Measurements from ENCODE around the gene LUC7L2. TPM values are rescaled to one million over a fixed set of nuclear protein-coding genes. Genes with fewer than 3 reads are reported as not detected.

Gene LUC7L2
- total and polyA plus RNA-seq, 2 of the 8 experiments (the other 6 are each of a cell fraction or from before 2014, with no cell fraction given) = 22.9 to 67.8 TPM

- H3K4me1 ChIP-seq (replicated peaks in 1 of 4; ENCODE audit: control insufficient read depth in 3 of 4, insufficient read depth in 4 of 4, low read length in 3 of 4) = peaks cover 0 to 11% (median 2%) of the 10 kb centered on the region in 4 experiments; a peak in 2 of 7 replicates
- no peaks in the 10 kb centered on the region; the same call in 1 of the 2 replicates for H3K79me1 ChIP-seq (ENCODE audit: low read depth, low read length)
- no peak overlapping the region for H3K9ac ChIP-seq (replicated peaks in 1 of 4; ENCODE audit: extremely low read depth in 1 of 4, low read depth in 3 of 4, low read length in 3 of 4)
- no peaks in the 10 kb centered on the region for H3K9me3 ChIP-seq (ENCODE audit: insufficient read depth in 2 of 2, low read depth in 1 of 2, low read length in 1 of 2)
- H2BK5ac ChIP-seq (ENCODE audit: low read depth, low read length) = no peak overlapping the region
- no peak overlapping the region for H2AK5ac ChIP-seq (ENCODE audit: low read depth, low read length)
- H3K14ac ChIP-seq (ENCODE audit: insufficient read length) = no peak overlapping the region
- no peak overlapping the region for H3K4me2 ChIP-seq (ENCODE audit: insufficient read depth in 1 of 2, low read depth in 2 of 2, low read length in 2 of 2)
- H3K27me3 ChIP-seq (replicated peaks in 1 of 4; ENCODE audit: control insufficient read depth in 3 of 4, extremely low read depth in 1 of 4, insufficient read depth in 3 of 4, low read length in 3 of 4) = no peaks in the 10 kb centered on the region
- DNase-seq (ENCODE audit: low read depth in 1 of 2, low spot score in 2 of 2) = no peak
- no peak overlapping the region for H2BK20ac ChIP-seq (ENCODE audit: low read length)
- H3K56ac ChIP-seq (replicated peaks; ENCODE audit: insufficient read length, low read depth, low read length) = no peak overlapping the region
- H3K4ac ChIP-seq (replicated peaks; ENCODE audit: insufficient read length, low read depth, low read length) = no peak overlapping the region
- 86% methylated on average over 15 of the region's 15 CpGs; no CpG with 5 or more reads in 1 of the 2 experiments for WGBS, 2 experiments (ENCODE audit: extremely low coverage in 1 of 2, insufficient coverage in 1 of 2, insufficient read length in 1 of 2, insufficient replicate concordance in 2 of 2, low coverage in 1 of 2, low lambda C conversion rate in 2 of 2, missing lambda C conversion rate in 1 of 2)
- no peak overlapping the region for H2BK120ac ChIP-seq (replicated peaks; ENCODE audit: low read depth, low read length)
- H3K27ac ChIP-seq (ENCODE audit: low read depth, low read length) = no peak overlapping the region
- H3K4me3 ChIP-seq (ENCODE audit: extremely low read depth in 1 of 4, insufficient read depth in 2 of 4, low read depth in 3 of 4, low read length in 4 of 4) = no peak overlapping the region
- H4K91ac ChIP-seq (replicated peaks; ENCODE audit: insufficient read length, low read length) = no peak overlapping the region
- no peaks in the 10 kb centered on the region for H3K79me2 ChIP-seq (ENCODE audit: control insufficient read depth in 1 of 2, insufficient read depth in 2 of 2, low read length in 2 of 2)
- H2BK15ac ChIP-seq (ENCODE audit: low read length) = no peak overlapping the region
- no peak overlapping the region; the same call in 1 of the 2 replicates for H4K8ac ChIP-seq (ENCODE audit: extremely low read depth, insufficient read depth, low read length)
- no peak overlapping the region for H2BK12ac ChIP-seq (ENCODE audit: low read depth, low read length)
- H4K20me1 ChIP-seq (replicated peaks in 1 of 2; ENCODE audit: control insufficient read depth in 1 of 2, insufficient read depth in 2 of 2, low read length in 2 of 2) = peaks cover 0 to 5% of the 10 kb centered on the region in 2 experiments
- FAIRE-seq = no peak
- H4K5ac ChIP-seq (ENCODE audit: insufficient read length, low read depth, low read length) = no peak overlapping the region
- POLR2A ChIA-PET (ENCODE audit: partially characterized antibody) = interaction anchor here (1.5 kb wide), 1 partner anchor 16 kb away, joined by 5 read pairs; no protein-coding TSS in a partner anchor
- H3K23me2 ChIP-seq (ENCODE audit: low read depth, low read length) = no peaks in the 10 kb centered on the region
- H3K36me3 ChIP-seq (ENCODE audit: control insufficient read depth in 2 of 4, insufficient read depth in 4 of 4, low read length in 3 of 4) = no peaks in the 10 kb centered on the region
- CTCF ChIA-PET (ENCODE audit: partially characterized antibody) = interaction anchor here (1.2 to 2.5 kb wide), 3 partner anchors 10 to 549 kb away, joined by 3 to 11 read pairs (median 3); partner anchors contain the start of gene KLRG2
- no peak overlapping the region for H3K18ac ChIP-seq (ENCODE audit: extremely low read depth, low read length)
- no peak overlapping the region for H2AFZ ChIP-seq (ENCODE audit: low read length)
- no peak overlapping the region for H3K23ac ChIP-seq (ENCODE audit: insufficient read length)
- no peak for TF ChIP-seq CREB1 (IDR thresholded peaks at IDR 0.05)
- no peak for TF ChIP-seq SIN3A (conservative IDR thresholded peaks at IDR 0.05 in 1 of 2, IDR thresholded peaks at IDR 0.05 in 1 of 2; ENCODE audit: low read depth in 1 of 2, low read length in 2 of 2)
- no peak for TF ChIP-seq TAF1 (IDR thresholded peaks at IDR 0.05; ENCODE audit: low read depth, low read length)
- no peak for TF ChIP-seq BRCA1 (IDR thresholded peaks at IDR 0.05; ENCODE audit: low read depth, low read length)
These were observed 97.7 kb downstream of the LUC7L2 start for GRCh38 chr7:139457153-139457946.

Measured in H1 (cell line).